Measurements from ENCODE around the gene NMNAT3. TPM values are rescaled to one million over a fixed set of nuclear protein-coding genes. Genes with fewer than 3 reads are reported as not detected.
A peak's percentile ranks its signal among the peaks of the same experiment; 100 is the strongest.

Gene NMNAT3
- total RNA-seq, 1 donor from 2014 or later, result 0.95 TPM

DNA sequence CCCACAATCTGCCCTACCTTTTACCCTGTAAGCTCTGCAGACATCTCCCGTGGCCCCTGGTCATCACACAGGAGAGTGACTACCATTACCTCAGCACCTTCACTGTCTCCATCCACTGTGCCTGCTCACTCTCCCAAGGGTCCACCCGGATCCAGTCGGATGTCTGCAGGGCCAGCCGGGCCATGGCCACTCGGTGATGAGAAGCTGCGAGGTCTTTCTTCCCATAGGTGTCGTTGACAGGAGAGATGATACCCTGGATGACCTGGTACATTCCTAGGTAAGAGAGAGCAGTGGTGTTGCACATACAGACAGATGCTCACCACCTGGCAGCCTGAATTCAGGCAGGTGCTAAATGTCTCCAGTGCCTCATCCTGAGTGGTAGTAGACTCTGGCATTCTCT, 99.0 kb downstream of the NMNAT3 start:
- no peak for DNase-seq (ENCODE audit: low spot score)
- Histone ChIP-seq H3K36me3 (no peaks in the 10 kb centered on the region), H3K27ac (no peak overlapping the region), H3K9me3 (ENCODE audit: low read depth) (no peaks in the 10 kb centered on the region), H3K4me1 (no peaks in the 10 kb centered on the region), H3K9ac (no peak overlapping the region), H3K4me3 (no peak overlapping the region), H3K79me2 (ENCODE audit: low read depth) (no peaks in the 10 kb centered on the region), H3K4me2 (no peak overlapping the region), H3K27me3 (no peaks in the 10 kb centered on the region), H4K20me1 (ENCODE audit: low read depth) (no peaks in the 10 kb centered on the region), H3F3A (ENCODE audit: low read depth) (no peaks in the 10 kb centered on the region), H2AFZ (replicated peaks) (no peak overlapping the region)
- Mint-ChIP-seq H3K4me1 (peaks cover 3% of the 10 kb centered on the region), H3K27me3 (ENCODE audit: insufficient read depth, low read depth) (peaks cover 2% of the 10 kb centered on the region), H3K36me3 (no peaks in the 10 kb centered on the region), H3K27ac (no peak overlapping the region), H3K9me3 (no peaks in the 10 kb centered on the region), H3K4me3 (no peak overlapping the region)
- TF ChIP-seq EZH2 (IDR thresholded peaks at IDR 0.05), result no peak
- TF ChIP-seq, protein P1, sequence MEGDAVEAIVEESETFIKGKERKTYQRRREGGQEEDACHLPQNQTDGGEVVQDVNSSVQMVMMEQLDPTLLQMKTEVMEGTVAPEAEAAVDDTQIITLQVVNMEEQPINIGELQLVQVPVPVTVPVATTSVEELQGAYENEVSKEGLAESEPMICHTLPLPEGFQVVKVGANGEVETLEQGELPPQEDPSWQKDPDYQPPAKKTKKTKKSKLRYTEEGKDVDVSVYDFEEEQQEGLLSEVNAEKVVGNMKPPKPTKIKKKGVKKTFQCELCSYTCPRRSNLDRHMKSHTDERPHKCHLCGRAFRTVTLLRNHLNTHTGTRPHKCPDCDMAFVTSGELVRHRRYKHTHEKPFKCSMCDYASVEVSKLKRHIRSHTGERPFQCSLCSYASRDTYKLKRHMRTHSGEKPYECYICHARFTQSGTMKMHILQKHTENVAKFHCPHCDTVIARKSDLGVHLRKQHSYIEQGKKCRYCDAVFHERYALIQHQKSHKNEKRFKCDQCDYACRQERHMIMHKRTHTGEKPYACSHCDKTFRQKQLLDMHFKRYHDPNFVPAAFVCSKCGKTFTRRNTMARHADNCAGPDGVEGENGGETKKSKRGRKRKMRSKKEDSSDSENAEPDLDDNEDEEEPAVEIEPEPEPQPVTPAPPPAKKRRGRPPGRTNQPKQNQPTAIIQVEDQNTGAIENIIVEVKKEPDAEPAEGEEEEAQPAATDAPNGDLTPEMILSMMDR (IDR thresholded peaks at IDR 0.05), result no peak
- TF ChIP-seq EZH2phosphoT487 (IDR thresholded peaks at IDR 0.05), result no peak

DNA sequence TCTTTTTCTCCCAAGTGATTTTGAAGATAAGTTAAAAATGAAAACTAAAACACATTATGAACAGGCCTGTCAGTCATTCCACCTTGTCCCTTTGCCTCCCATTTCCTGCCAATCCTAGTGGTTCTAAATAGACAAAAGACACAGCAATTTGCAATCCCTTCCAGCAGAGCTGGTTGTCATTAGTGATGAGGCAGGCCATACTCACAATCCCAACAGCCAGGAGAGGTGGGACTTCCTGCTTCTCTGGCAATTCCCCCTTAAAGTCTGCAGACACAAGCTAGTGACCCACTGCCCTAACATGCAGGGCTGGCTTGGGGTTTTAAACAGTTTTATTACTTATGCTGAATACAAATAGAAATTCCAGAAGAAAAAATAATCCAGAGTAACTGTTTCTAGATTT, 99.9 kb downstream of the NMNAT3 start:
- Histone ChIP-seq H3K36me3 (no peaks in the 10 kb centered on the region), H4K20me1 (ENCODE audit: low read depth) (no peaks in the 10 kb centered on the region), H3K27me3 (no peaks in the 10 kb centered on the region), H3K79me2 (ENCODE audit: low read depth) (no peaks in the 10 kb centered on the region), H3K4me3 (no peak overlapping the region), H3K9me3 (ENCODE audit: low read depth) (no peaks in the 10 kb centered on the region), H2AFZ (replicated peaks) (no peak overlapping the region), H3F3A (ENCODE audit: low read depth) (no peaks in the 10 kb centered on the region), H3K4me2 (no peak overlapping the region), H3K27ac (no peak overlapping the region), H3K4me1 (no peaks in the 10 kb centered on the region), H3K9ac (no peak overlapping the region)
- Mint-ChIP-seq H3K4me3 (no peak overlapping the region), H3K27ac (no peak overlapping the region), H3K27me3 (ENCODE audit: insufficient read depth, low read depth) (peaks cover 4% of the 10 kb centered on the region), H3K36me3 (no peaks in the 10 kb centered on the region), H3K9me3 (no peaks in the 10 kb centered on the region), H3K4me1 (peaks cover 10% of the 10 kb centered on the region)
- TF ChIP-seq EZH2phosphoT487 (IDR thresholded peaks at IDR 0.05) (no peak), EZH2 (IDR thresholded peaks at IDR 0.05) (no peak)
- TF ChIP-seq, protein P1 (IDR thresholded peaks at IDR 0.05), result no peak
- no peak for DNase-seq (ENCODE audit: low spot score)

DNA sequence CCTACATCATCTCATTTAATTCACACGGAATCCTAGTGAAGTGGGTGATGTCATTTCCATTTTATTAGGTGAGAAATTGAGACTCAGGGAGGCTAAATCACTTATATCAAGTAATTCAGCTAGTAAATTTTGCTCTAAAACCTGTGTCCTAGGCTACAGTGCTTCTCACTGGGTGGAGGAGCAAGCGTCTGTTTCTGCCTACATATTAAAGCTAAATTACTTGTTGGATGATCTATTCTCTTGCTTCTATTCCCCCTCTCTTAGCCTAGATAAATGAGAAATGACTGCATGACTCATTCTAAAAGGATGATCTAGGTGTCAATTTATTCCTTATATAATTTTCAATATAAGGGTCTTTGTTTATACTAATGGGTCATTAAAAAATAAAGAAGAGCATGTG, 100.4 kb downstream of the NMNAT3 start:
- no peak for DNase-seq (ENCODE audit: low spot score)
- no peaks in the 10 kb centered on the region for H4K20me1 ChIP-seq (ENCODE audit: low read depth)
- Mint-ChIP-seq H3K4me3 (no peak overlapping the region), H3K4me1 (peaks cover 14% of the 10 kb centered on the region), H3K27me3 (ENCODE audit: insufficient read depth, low read depth) (peaks cover 4% of the 10 kb centered on the region), H3K36me3 (no peaks in the 10 kb centered on the region), H3K27ac (no peak overlapping the region), H3K9me3 (no peaks in the 10 kb centered on the region)
- H3K27ac ChIP-seq, result no peak overlapping the region
- no peaks in the 10 kb centered on the region for H3K9me3 ChIP-seq (ENCODE audit: low read depth)
- H3K79me2 ChIP-seq (ENCODE audit: low read depth), result no peaks in the 10 kb centered on the region
- H3F3A ChIP-seq (ENCODE audit: low read depth), result no peaks in the 10 kb centered on the region
- H3K9ac ChIP-seq, result no peak overlapping the region
- H3K36me3 ChIP-seq, result no peaks in the 10 kb centered on the region
- no peaks in the 10 kb centered on the region for H3K27me3 ChIP-seq
- no peak for TF ChIP-seq EZH2 (IDR thresholded peaks at IDR 0.05)
- no peak for TF ChIP-seq EZH2phosphoT487 (IDR thresholded peaks at IDR 0.05)
- no peak overlapping the region for H3K4me3 ChIP-seq
- no peak overlapping the region for H3K4me2 ChIP-seq
- H2AFZ ChIP-seq (replicated peaks), result no peak overlapping the region
- no peaks in the 10 kb centered on the region for H3K4me1 ChIP-seq

DNA sequence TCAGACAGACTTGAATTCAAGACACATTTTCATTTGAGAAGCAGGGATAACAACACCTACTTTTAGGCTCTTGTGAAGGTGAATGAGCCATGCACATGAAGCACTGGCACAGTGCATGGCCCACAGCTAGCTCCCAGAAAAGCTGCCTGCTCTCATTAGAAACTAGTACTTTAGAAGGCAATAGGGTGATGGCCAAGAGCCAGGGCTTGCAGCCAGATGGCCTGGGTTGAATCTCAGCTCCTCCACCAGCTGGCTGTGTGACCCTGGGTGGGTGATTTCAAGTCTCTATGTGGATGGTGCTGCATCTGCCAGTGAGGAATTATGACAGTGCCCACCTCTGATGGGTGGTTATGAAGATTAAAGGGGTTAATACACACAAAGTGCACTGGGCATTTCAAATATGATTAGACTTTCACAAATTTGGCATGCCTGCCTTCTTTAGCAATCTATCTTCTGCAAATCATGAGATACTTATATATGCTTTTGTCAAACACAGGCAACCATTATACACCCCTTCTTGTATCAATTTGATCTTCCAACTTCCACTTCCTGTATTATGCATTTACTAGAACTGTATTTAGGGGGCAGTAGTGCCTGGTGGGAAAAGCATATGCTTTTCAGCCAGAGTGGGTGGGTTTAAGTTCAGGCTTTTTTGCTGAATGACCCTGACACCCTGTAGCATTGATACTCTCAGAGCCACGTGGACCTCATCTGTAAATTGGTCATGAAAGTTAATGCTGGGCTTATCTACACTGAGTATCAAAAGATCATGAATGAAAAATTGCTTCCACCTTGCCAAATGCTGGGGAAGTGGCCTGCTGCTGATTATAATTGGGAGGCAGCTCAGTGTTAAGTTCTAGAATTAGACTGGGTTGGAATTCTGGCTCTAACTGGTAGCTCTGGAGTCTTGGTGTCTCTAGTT, 103.5 kb downstream of the NMNAT3 start:
- Histone ChIP-seq H3K4me2 (no peak overlapping the region), H3K9ac (no peak overlapping the region), H3F3A (ENCODE audit: low read depth) (no peaks in the 10 kb centered on the region), H3K4me3 (no peak overlapping the region), H3K79me2 (ENCODE audit: low read depth) (no peaks in the 10 kb centered on the region), H3K27me3 (no peaks in the 10 kb centered on the region), H3K36me3 (no peaks in the 10 kb centered on the region), H3K27ac (no peak overlapping the region), H4K20me1 (ENCODE audit: low read depth) (no peaks in the 10 kb centered on the region), H2AFZ (replicated peaks) (no peak overlapping the region), H3K4me1 (no peaks in the 10 kb centered on the region), H3K9me3 (ENCODE audit: low read depth) (no peaks in the 10 kb centered on the region)
- peaks cover 14% of the 10 kb centered on the region for H3K4me1 Mint-ChIP-seq
- H3K9me3 Mint-ChIP-seq, result peaks cover 22% of the 10 kb centered on the region
- H3K27ac Mint-ChIP-seq, result no peak overlapping the region
- TF ChIP-seq, protein P1 (IDR thresholded peaks at IDR 0.05), result peak; percentile 7
- no peak for TF ChIP-seq EZH2 (IDR thresholded peaks at IDR 0.05)
- DNase-seq (ENCODE audit: low spot score), result no peak
- H3K36me3 Mint-ChIP-seq, result peaks cover 6% of the 10 kb centered on the region
- H3K4me3 Mint-ChIP-seq, result no peak overlapping the region
- H3K27me3 Mint-ChIP-seq (ENCODE audit: insufficient read depth, low read depth), result peaks cover 5% of the 10 kb centered on the region

Measured in neural progenitor cell (in vitro differentiated cells).